SH-SY5Y (cell line): ENCODE data around the gene CLSTN1.

ENCODE experiments used
- GATA2 ChIP-seq: IDR thresholded peaks from 2 replicates; pipeline ENCODE4 v1.6.1; 2011; ENCODE audit warnings: mild to moderate bottlenecking, low read depth, low read length
- GATA3 ChIP-seq: IDR thresholded peaks from 2 replicates; pipeline ENCODE4 v1.6.1; 2011; ENCODE audit warnings: low read depth, mild to moderate bottlenecking, low read length, moderate library complexity

Gene CLSTN1

GRCh38 chr1:9823693-9823942, 147 bp downstream of the CLSTN1 start:
- TF ChIP-seq GATA3 (no peak), GATA2 (no peak)

- TF ChIP-seq GATA2 (no peak), GATA3 (no peak)
These were observed 670 bp downstream of the CLSTN1 start for GRCh38 chr1:9822897-9823692.

- TF ChIP-seq GATA3 (no peak), GATA2 (no peak)
These were observed 1.3 kb downstream of the CLSTN1 start for GRCh38 chr1:9822490-9822889.

GRCh38 chr1:9821710-9822109, 2.1 kb downstream of the CLSTN1 start:
- TF ChIP-seq GATA3: no peak
- TF ChIP-seq GATA2: no peak

- no peak for TF ChIP-seq GATA2
- TF ChIP-seq GATA3: no peak
These were observed 3.2 kb downstream of the CLSTN1 start for GRCh38 chr1:9820521-9820920.

- TF ChIP-seq GATA3 (no peak), GATA2 (no peak)
These were observed 6.0 kb downstream of the CLSTN1 start for GRCh38 chr1:9817734-9818133.

DNA sequence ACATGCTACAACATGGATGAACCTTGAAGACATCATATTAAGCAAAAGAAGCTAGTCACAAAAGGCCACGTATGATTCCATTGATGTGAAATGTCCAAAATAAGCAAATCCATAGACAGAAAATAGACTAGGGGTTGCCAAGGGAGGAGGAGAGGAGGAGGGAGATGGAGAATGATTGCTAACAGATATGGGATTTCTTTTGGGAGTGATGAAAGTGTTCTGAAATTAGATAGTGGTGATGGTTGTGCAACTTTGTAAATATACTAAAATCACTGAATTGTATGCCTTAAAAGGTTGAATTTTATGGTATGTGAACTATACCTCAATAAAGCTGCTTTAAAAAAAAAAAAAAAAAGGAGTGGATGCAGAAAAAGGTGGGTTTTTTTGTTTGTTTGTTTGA, 7.6 kb downstream of the CLSTN1 start:
- TF ChIP-seq GATA3: no peak
- no peak for TF ChIP-seq GATA2

GRCh38 chr1:9815150-9815549, 8.6 kb downstream of the CLSTN1 start:
- TF ChIP-seq GATA2: no peak
- TF ChIP-seq GATA3: no peak

DNA sequence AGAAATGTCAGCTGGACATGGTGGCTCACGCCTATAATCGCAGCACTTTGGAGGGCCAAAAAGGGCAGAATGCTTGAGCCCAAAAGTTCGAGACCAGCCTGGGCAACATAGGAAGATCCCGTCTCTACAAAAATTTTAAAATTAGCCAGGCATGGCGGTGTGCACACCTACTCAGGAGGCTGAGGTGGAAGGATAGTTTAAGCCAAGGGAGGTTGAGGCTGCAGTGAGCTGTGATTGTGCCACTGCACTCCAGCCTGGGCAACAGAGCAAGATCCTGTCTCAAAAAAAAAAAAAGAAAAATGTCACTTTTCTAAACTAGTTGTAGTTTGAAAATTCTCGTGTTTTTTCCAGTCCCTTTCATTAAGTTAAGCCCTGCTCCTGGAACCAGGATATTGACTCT, 9.1 kb downstream of the CLSTN1 start:
- no peak for TF ChIP-seq GATA3
- no peak for TF ChIP-seq GATA2

DNA sequence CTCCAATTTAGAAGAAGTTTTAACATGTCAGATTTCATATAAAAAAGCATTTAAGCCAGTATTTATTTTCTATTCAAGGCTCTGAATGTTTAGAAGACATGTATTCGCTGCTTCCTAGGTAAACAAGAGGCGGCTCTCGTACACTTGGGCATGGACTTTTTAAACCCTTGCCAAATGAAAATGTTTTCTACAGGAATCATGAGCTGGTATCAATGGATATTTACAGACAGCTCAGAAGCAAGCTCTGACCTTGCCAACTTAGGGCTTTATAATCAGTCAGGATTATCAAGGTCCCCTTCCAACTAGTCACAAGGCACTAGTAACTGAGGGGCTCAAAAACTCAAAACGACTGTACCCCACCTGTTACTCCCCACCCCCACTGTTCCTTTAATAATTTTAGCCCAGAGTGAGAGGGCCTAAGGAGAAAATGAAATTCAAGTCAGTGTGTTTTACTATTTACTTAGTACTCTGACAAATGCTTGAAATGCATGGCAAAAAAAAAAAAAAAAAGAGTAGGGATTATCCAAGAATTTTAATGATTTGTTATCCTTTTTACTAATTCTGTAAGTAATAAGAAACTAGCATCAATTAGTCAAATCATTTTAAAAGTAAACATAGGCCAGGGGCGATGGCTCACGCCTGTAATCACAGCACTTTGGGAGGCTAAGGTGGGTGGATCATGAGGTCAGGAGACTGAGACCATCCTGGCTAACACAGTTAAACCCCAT, 12.4 kb downstream of the CLSTN1 start:
- no peak for TF ChIP-seq GATA3
- TF ChIP-seq GATA2: no peak

GRCh38 chr1:9809100-9809510, 14.7 kb downstream of the CLSTN1 start:
- TF ChIP-seq GATA3 (no peak), GATA2 (no peak)

GRCh38 chr1:9808459-9808858, 15.3 kb downstream of the CLSTN1 start:
- TF ChIP-seq GATA3 (no peak), GATA2 (no peak)

- TF ChIP-seq GATA2 (no peak), GATA3 (no peak)
These were observed 16.2 kb downstream of the CLSTN1 start for GRCh38 chr1:9807541-9807940.

DNA sequence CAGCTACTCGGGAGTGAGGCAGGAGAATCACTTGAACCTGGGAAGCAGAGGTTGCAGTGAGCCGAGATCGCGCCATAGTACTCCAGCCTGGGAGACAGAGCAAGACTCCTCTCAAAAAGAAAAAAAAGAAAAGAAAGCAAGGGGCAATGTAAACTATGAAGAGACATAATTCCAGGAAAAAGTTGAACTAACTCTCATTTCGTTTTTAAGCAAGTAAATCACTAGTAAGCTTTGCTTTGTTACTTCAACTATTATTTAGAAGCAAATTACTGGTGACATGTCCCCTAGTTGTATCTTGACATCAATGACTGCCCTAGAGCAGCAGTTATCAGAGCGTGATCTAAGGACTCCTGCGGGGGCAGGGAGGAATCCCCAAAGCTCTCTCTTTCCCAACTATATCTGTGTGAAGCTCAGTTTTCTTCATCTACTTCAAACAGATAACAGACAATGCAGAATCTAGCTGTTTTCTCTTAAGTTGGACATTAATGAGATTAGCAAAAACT, 18.7 kb downstream of the CLSTN1 start:
- TF ChIP-seq GATA2: peak; percentile 71
- peak; percentile 40 for TF ChIP-seq GATA3

DNA sequence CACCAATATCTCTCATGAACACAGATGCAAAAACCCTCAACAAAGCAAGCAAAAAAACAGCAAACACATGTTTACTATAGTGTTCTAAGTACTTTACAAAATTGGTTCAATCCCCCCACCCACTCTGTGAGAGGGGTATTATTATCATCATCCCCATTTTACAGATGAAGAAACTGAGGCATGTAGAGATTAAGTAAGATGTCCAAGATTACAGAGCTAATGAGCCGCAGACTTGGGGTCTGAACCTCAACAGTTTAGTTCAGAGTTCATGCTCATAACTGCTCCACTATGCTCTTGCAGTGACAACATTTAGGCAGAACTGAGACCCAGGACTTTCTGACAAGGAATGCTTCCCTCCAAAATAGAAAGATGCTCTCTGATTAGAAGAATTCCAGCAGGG, 21.9 kb downstream of the CLSTN1 start:
- TF ChIP-seq GATA3: no peak
